PC-3 (cell line): ENCODE data around the gene KRT86.

Experiments used
- CTCF ChIP-seq: fragments of 300-600 bp; sonication (generic); conservative IDR thresholded peaks from 2 replicates; pipeline ENCODE4 v1.5.1; 2017; ENCODE audit warnings: antibody characterized with exemption, low read depth, mild to moderate bottlenecking, low read length
- EZH2phosphoT487 ChIP-seq: fragments of 300-600 bp; sonication (generic); IDR thresholded peaks from 2 replicates; pipeline ENCODE4 v1.6.1; 2018; ENCODE audit warnings: mild to moderate bottlenecking, antibody characterized with exemption, low read length, borderline replicate concordance

GRCh38 chr12:52353766-52354165, 79.3 kb downstream of the KRT86 start:
- TF ChIP-seq CTCF (no peak), EZH2phosphoT487 (no peak)
